K562 (cell line): ENCODE measurements around the gene ACSF3. TPM values are rescaled to one million over a fixed set of nuclear protein-coding genes. Genes with fewer than 3 reads are reported as not detected.

ENCODE experiments used
- CBX1 ChIP-seq: sonication (generic); IDR thresholded peaks from 2 replicates; pipeline ENCODE4 v1.6.1; 2016; ENCODE audit warnings: antibody characterized with exemption, low read depth, mild to moderate bottlenecking
- EHMT2 ChIP-seq: fragments of 450-650 bp; IDR thresholded peaks from 2 replicates; pipeline ENCODE4 v1.6.1; 2018; ENCODE audit warnings: antibody characterized with exemption
- RNF2 ChIP-seq: sonication (generic); IDR thresholded peaks from 2 replicates; pipeline ENCODE4 v1.6.1; 2016
- STAT5A ChIP-seq: IDR thresholded peaks from 2 replicates; pipeline ENCODE4 v1.6.1; 2012; ENCODE audit warnings: low read length, inconsistent platforms, borderline replicate concordance
- TARDBP ChIP-seq: fragments of 450-650 bp; IDR thresholded peaks from 2 replicates; pipeline ENCODE4 v1.6.1; 2016
- ZNF263 ChIP-seq: sonication (generic); formaldehyde crosslinking; IDR thresholded peaks from 2 replicates; pipeline ENCODE4 v1.8.0; 2022; ENCODE audit warnings: mild to moderate bottlenecking, missing genetic modification reagents, borderline replicate concordance
- polyA plus RNA-seq, 8 experiments: library from polyadenylated mRNA; depleted of rRNA in 4 of 8; stranded (reverse) in 5 of 8; unstranded in 3 of 8; fragments of >200 nt; fragmentation: Nextera tagmentation in 2 of 8; fragmentation: Illumina TruSeq in 1 of 8; extraction: Ambion mirVana in 2 of 8; extraction: Trizol in 1 of 8; gene quantifications; 2 replicates each; pipeline versions ENCODE4 v1.2.1 to v1.2.3, GENCODE V29; 2011 to 2014; ENCODE audit warnings: inconsistent platforms in 1 of 8, missing spikeins in 1 of 8
- total RNA-seq, 7 experiments: library from RNA; depleted of rRNA in 6 of 7; stranded (reverse); fragments of >200 nt in 6 of 7; fragmentation: Illumina TruSeq in 2 of 7; extraction: Trizol in 2 of 7; gene quantifications; 2 replicates each; pipeline versions ENCODE4 v1.2.1 to v1.2.3, GENCODE V29; 2011 to 2021; ENCODE audit warnings: low replicate concordance in 1 of 7
- TF ChIP-seq, protein P1 (sequence below): fragments of 450-650 bp; formaldehyde crosslinking; IDR thresholded peaks from 2 replicates; pipeline ENCODE4 v1.4.0; 2020; ENCODE audit warnings: mild to moderate bottlenecking, moderate library complexity
- TF ChIP-seq, protein P2 (sequence below), 2 experiments: fragments of 450-650 bp; conservative IDR thresholded peaks; 2 replicates each; pipeline ENCODE4 v1.6.1; 2017; ENCODE audit warnings: mild to moderate bottlenecking in 2 of 2, moderate library complexity in 2 of 2

ACSF3 gene
- total and polyA plus RNA-seq, 9 of the 15 experiments (the other 6 are each of a cell fraction or from before 2014, with no cell fraction given), result 0.77 to 32.8 (median 14.7) TPM

DNA sequence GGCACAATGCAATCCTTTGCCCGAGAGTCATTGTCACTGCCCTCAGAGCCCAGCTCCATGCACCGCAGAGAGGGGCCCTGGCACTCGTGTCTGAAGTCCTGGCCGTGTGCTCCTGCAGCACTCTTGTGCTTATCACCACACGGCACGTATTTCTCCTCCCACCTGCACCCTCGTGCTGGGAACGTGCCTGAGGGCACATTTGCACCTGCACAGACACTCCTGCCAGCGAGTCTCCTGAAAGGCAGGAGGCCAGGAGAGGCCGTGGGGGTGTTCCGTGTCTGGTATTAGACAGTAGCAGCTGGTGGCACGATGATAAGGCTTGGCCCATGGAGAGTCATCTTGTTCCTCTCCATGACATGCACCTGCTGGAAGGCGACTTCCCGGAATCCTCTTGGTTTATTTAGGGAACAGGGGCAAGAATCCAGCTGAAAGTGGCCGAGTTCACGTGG is 3.4 kb upstream of the ACSF3 start (continued):
- TF ChIP-seq, protein P1, sequence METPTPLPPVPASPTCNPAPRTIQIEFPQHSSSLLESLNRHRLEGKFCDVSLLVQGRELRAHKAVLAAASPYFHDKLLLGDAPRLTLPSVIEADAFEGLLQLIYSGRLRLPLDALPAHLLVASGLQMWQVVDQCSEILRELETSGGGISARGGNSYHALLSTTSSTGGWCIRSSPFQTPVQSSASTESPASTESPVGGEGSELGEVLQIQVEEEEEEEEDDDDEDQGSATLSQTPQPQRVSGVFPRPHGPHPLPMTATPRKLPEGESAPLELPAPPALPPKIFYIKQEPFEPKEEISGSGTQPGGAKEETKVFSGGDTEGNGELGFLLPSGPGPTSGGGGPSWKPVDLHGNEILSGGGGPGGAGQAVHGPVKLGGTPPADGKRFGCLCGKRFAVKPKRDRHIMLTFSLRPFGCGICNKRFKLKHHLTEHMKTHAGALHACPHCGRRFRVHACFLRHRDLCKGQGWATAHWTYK (CRISPR knock-in tag), result no peak
- no peak for TF ChIP-seq EHMT2
- TF ChIP-seq CBX1, result no peak
- TF ChIP-seq ZNF263 (CRISPR knock-in tag), result peak; percentile 55; the same call in 1 of the 2 replicates
- TF ChIP-seq STAT5A, result 0 out of 2 replicates have a peak, but pooled peaks have one; percentile 27
- TF ChIP-seq, protein P2, sequence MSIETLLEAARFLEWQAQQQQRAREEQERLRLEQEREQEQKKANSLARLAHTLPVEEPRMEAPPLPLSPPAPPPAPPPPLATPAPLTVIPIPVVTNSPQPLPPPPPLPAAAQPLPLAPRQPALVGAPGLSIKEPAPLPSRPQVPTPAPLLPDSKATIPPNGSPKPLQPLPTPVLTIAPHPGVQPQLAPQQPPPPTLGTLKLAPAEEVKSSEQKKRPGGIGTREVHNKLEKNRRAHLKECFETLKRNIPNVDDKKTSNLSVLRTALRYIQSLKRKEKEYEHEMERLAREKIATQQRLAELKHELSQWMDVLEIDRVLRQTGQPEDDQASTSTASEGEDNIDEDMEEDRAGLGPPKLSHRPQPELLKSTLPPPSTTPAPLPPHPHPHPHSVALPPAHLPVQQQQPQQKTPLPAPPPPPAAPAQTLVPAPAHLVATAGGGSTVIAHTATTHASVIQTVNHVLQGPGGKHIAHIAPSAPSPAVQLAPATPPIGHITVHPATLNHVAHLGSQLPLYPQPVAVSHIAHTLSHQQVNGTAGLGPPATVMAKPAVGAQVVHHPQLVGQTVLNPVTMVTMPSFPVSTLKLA (conservative IDR thresholded peaks at IDR 0.05), result peak in 1 of 2 experiments; percentile 36; a peak in 1 of 4 replicates
- TF ChIP-seq TARDBP, result 0 out of 2 replicates have a peak, but pooled peaks have one; percentile 47
- TF ChIP-seq RNF2, result no peak
